ENCODE results near the gene USP40. TPM values are rescaled to one million over a fixed set of nuclear protein-coding genes. Genes with fewer than 3 reads are reported as not detected.

Gene USP40
- total and polyA plus RNA-seq, 9 of the 15 experiments (the other 6 are each of a cell fraction or from before 2014, with no cell fraction given) = 5.5 to 15.0 (median 9.3) TPM

DNA sequence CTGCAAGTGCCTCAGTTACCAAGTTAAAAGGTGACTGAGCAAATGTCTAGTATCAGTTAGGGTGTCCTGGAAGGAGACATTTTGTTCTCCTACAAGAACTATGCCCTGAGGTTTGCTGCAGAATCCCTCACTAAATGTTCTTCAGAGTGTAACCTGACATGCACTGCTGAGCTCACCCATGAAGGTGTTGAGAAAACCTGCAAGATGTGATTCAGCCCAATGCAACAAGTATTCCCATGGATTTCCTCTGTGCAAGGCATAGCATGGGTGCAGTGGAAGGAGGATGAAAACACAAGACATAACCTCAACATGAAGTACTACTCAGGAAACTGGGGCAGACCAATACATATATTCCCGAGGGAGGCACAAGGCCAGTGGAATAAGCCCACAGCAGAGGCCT is 35.5 kb upstream of the USP40 start:
- ATAC-seq (no peak), DNase-seq (ENCODE audit: extremely low read depth in 1 of 4, low spot score in 3 of 4) (no peak), FAIRE-seq (no peak)
- H3K9me3 ChIP-seq (replicated peaks; ENCODE audit: control insufficient read depth, insufficient read depth, low read depth, low read length) = no peaks in the 10 kb centered on the region
- intact Hi-C loops (cut with micrococcal nuclease) (no loop called here), in situ Hi-C loops (cut with MboI) (no loop called here)
- H3K9ac ChIP-seq (ENCODE audit: insufficient read depth in 1 of 2, low read depth in 2 of 2, low read length in 2 of 2) = no peak overlapping the region
- TF ChIP-seq, protein P1, sequence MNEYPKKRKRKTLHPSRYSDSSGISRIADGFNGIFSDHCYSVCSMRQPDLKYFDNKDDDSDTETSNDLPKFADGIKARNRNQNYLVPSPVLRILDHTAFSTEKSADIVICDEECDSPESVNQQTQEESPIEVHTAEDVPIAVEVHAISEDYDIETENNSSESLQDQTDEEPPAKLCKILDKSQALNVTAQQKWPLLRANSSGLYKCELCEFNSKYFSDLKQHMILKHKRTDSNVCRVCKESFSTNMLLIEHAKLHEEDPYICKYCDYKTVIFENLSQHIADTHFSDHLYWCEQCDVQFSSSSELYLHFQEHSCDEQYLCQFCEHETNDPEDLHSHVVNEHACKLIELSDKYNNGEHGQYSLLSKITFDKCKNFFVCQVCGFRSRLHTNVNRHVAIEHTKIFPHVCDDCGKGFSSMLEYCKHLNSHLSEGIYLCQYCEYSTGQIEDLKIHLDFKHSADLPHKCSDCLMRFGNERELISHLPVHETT (CRISPR knock-in tag; conservative IDR thresholded peaks at IDR 0.05 in 1 of 2, IDR thresholded peaks at IDR 0.05 in 1 of 2) = no peak
- TF ChIP-seq GABPA (tag; conservative IDR thresholded peaks at IDR 0.05; ENCODE audit: low read depth) = no peak
- no peaks in the 10 kb centered on the region for H3K36me3 ChIP-seq (ENCODE audit: control insufficient read depth, insufficient read depth, low read length)
- no peaks in the 10 kb centered on the region for H4K20me1 ChIP-seq (replicated peaks; ENCODE audit: control insufficient read depth, insufficient read depth, low read length)
- H3K4me1 ChIP-seq (replicated peaks in 1 of 2; ENCODE audit: control insufficient read depth in 2 of 2, insufficient read depth in 2 of 2, low read length in 2 of 2) = no peaks in the 10 kb centered on the region
- no TSS peak for BruUV-seq (replicated peaks)
- H2AFZ ChIP-seq (ENCODE audit: low read depth, low read length) = no peak overlapping the region
- H3K27me3 ChIP-seq (ENCODE audit: control insufficient read depth in 2 of 2, insufficient read depth in 2 of 2, low read length in 2 of 2) = no peaks in the 10 kb centered on the region
- H3K27ac ChIP-seq (ENCODE audit: extremely low read depth, low read depth, low read length) = no peak overlapping the region
- H3K4me3 ChIP-seq = no peak overlapping the region
- CTCF ChIA-PET (ENCODE audit: low intra/inter-chr PET ratio) = no interaction called here
- no peaks in the 10 kb centered on the region for H3K79me2 ChIP-seq (ENCODE audit: control insufficient read depth, insufficient read depth, low read length)
- no peaks in the 10 kb centered on the region for H3K9me1 ChIP-seq (ENCODE audit: control insufficient read depth, insufficient read depth, low read length)
- no peak overlapping the region for H3K4me2 ChIP-seq (ENCODE audit: insufficient read depth, low read length)
- WGBS (ENCODE audit: insufficient coverage, low coverage, missing lambda C conversion rate) = 0% methylated on average over 1 of the region's 1 CpG
- POLR2A ChIA-PET = interaction anchor here (0.6 kb wide), 1 partner anchor 633 kb away, joined by 4 read pairs; no protein-coding TSS in a partner anchor

DNA sequence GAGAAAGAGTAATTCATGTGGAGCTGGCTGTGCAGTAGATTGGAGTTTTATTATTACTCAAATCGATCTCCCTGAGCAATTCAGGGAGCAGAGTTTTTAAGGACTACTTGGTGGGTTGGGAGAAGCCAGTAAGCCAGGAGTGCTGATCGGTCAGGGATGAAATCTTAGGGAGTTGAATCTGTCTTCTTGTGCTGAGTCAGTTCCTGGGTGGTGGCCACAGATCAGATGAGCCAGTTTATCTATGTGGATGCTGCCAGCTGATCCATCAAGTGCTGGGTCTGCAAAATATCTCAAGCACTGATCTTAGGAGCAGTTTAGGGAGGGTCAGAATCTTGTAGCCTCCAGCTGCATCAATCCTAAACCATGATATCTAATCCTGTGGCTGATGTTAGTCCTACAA is 33.8 kb upstream of the USP40 start:
- CTCF ChIA-PET (ENCODE audit: low intra/inter-chr PET ratio) = no interaction called here
- intact Hi-C loops (cut with micrococcal nuclease) = no loop called here
- Histone ChIP-seq H3K9me3 (replicated peaks; ENCODE audit: control insufficient read depth, insufficient read depth, low read depth, low read length) (no peaks in the 10 kb centered on the region), H2AFZ (ENCODE audit: low read depth, low read length) (no peak overlapping the region), H3K9ac (ENCODE audit: insufficient read depth in 1 of 2, low read depth in 2 of 2, low read length in 2 of 2) (no peak overlapping the region), H3K4me1 (replicated peaks in 1 of 2; ENCODE audit: control insufficient read depth in 2 of 2, insufficient read depth in 2 of 2, low read length in 2 of 2) (no peaks in the 10 kb centered on the region), H3K27me3 (ENCODE audit: control insufficient read depth in 2 of 2, insufficient read depth in 2 of 2, low read length in 2 of 2) (no peaks in the 10 kb centered on the region), H3K27ac (ENCODE audit: extremely low read depth, low read depth, low read length) (no peak overlapping the region), H3K4me2 (ENCODE audit: insufficient read depth, low read length) (no peak overlapping the region), H3K4me3 (no peak overlapping the region), H3K79me2 (ENCODE audit: control insufficient read depth, insufficient read depth, low read length) (no peaks in the 10 kb centered on the region), H4K20me1 (replicated peaks; ENCODE audit: control insufficient read depth, insufficient read depth, low read length) (no peaks in the 10 kb centered on the region), H3K9me1 (ENCODE audit: control insufficient read depth, insufficient read depth, low read length) (no peaks in the 10 kb centered on the region), H3K36me3 (ENCODE audit: control insufficient read depth, insufficient read depth, low read length) (no peaks in the 10 kb centered on the region)
- in situ Hi-C loops (cut with MboI) = no loop called here
- BruUV-seq (replicated peaks) = no TSS peak
- DNase-seq (ENCODE audit: extremely low read depth in 1 of 4, low spot score in 3 of 4) (no peak), ATAC-seq (no peak), FAIRE-seq (no peak)
- 0% methylated on average over 2 of the region's 2 CpGs for WGBS (ENCODE audit: insufficient coverage, low coverage, missing lambda C conversion rate)
- POLR2A ChIA-PET = interaction anchor here (0.6 kb wide), 1 partner anchor 121 kb away, joined by 3 read pairs; no protein-coding TSS in a partner anchor
- TF ChIP-seq, protein P2, sequence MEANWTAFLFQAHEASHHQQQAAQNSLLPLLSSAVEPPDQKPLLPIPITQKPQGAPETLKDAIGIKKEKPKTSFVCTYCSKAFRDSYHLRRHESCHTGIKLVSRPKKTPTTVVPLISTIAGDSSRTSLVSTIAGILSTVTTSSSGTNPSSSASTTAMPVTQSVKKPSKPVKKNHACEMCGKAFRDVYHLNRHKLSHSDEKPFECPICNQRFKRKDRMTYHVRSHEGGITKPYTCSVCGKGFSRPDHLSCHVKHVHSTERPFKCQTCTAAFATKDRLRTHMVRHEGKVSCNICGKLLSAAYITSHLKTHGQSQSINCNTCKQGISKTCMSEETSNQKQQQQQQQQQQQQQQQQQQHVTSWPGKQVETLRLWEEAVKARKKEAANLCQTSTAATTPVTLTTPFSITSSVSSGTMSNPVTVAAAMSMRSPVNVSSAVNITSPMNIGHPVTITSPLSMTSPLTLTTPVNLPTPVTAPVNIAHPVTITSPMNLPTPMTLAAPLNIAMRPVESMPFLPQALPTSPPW (CRISPR knock-in tag; IDR thresholded peaks at IDR 0.05) = peak; percentile 16; the same call in 1 of the 2 replicates
- TF ChIP-seq ZNF584 (CRISPR knock-in tag; IDR thresholded peaks at IDR 0.05; ENCODE audit: low read depth) (no peak), SIN3A (IDR thresholded peaks at IDR 0.05; ENCODE audit: borderline replicate concordance in 2 of 2, control insufficient read depth in 1 of 2, low read depth in 2 of 2, low read length in 2 of 2) (no peak), IRF2 (CRISPR knock-in tag; IDR thresholded peaks at IDR 0.05) (no peak), RBM34 (IDR thresholded peaks at IDR 0.05; ENCODE audit: borderline replicate concordance, insufficient read depth, low read length) (no peak), HMGN3 (IDR thresholded peaks at IDR 0.05; ENCODE audit: borderline replicate concordance, extremely low read depth, insufficient read length, low read depth, low read length) (no peak), NR1H2 (CRISPR knock-in tag; IDR thresholded peaks at IDR 0.05) (no peak), PTRF (tag; IDR thresholded peaks at IDR 0.05) (no peak), NFIX (CRISPR knock-in tag; IDR thresholded peaks at IDR 0.05; ENCODE audit: low read depth) (no peak), SRSF7 (optimal IDR thresholded peaks at IDR 0.05; ENCODE audit: low read depth, low read length) (no peak), KDM2B (CRISPR knock-in tag; IDR thresholded peaks at IDR 0.05) (no peak)
